ENCODE measurements around the gene HSPA1L. TPM values are rescaled to one million over a fixed set of nuclear protein-coding genes. Genes with fewer than 3 reads are reported as not detected.

Gene HSPA1L
- total and polyA plus RNA-seq, 2 experiments from 2014 or later: 0.44 to 0.83 TPM

- TF ChIP-seq REST (IDR thresholded peaks at IDR 0.05; ENCODE audit: unreplicated experiment): no peak
- TF ChIP-seq POLR2AphosphoS5 (IDR thresholded peaks at IDR 0.05; ENCODE audit: low read depth): no peak
- TF ChIP-seq NANOG (IDR thresholded peaks at IDR 0.05; ENCODE audit: borderline replicate concordance): no peak
Measured at GRCh38 chr6:31831350-31832215, 16.5 kb upstream of the HSPA1L start (continued).

GRCh38 chr6:31830886-31831335 is 15.8 kb upstream of the HSPA1L start:
- no peak for ATAC-seq
- Histone ChIP-seq H2AFZ (no peak overlapping the region), H3K79me2 (replicated peaks; ENCODE audit: insufficient read depth) (peaks cover 36% of the 10 kb centered on the region)
- TF ChIP-seq ETS1 (IDR thresholded peaks at IDR 0.05) (no peak), EZH2 (IDR thresholded peaks at IDR 0.05; ENCODE audit: low read depth, unreplicated experiment) (no peak), POLR2AphosphoS5 (IDR thresholded peaks at IDR 0.05; ENCODE audit: low read depth) (no peak), STAT1 (IDR thresholded peaks at IDR 0.05; ENCODE audit: unreplicated experiment) (no peak), EZH2phosphoT487 (IDR thresholded peaks at IDR 0.05; ENCODE audit: unreplicated experiment) (no peak), CTCF (conservative IDR thresholded peaks at IDR 0.05; ENCODE audit: low read depth in 2 of 2) (no peak), JUNB (IDR thresholded peaks at IDR 0.05; ENCODE audit: unreplicated experiment) (no peak), NANOG (IDR thresholded peaks at IDR 0.05; ENCODE audit: borderline replicate concordance) (no peak), ZNF331 (CRISPR knock-in tag; IDR thresholded peaks at IDR 0.05; ENCODE audit: low read depth) (no peak), REST (IDR thresholded peaks at IDR 0.05; ENCODE audit: unreplicated experiment) (no peak), ZNF114 (CRISPR knock-in tag; IDR thresholded peaks at IDR 0.05) (no peak)

More at GRCh38 chr6:31830886-31831335, 15.8 kb upstream of the HSPA1L start:
- no peak for DNase-seq (ENCODE audit: low spot score)
- Histone ChIP-seq H3K9me2 (ENCODE audit: insufficient read depth) (no peaks in the 10 kb centered on the region), H3K36me3 (ENCODE audit: insufficient read depth) (peaks cover 2% of the 10 kb centered on the region; the same call in 1 of the 2 replicates), H4K20me1 (replicated peaks; ENCODE audit: insufficient read depth) (peaks cover 5% of the 10 kb centered on the region), H3F3A (replicated peaks; ENCODE audit: low read depth) (peaks cover 26% of the 10 kb centered on the region), H3K4me2 (peak overlapping the region; percentile 76), H3K27ac (ENCODE audit: low read depth) (no peak overlapping the region), H3K4me1 (ENCODE audit: insufficient read depth) (peaks cover 14% of the 10 kb centered on the region), H3K27me3 (ENCODE audit: insufficient read depth) (no peaks in the 10 kb centered on the region), H3K4me3 (peak overlapping the region; percentile 59)
- peaks cover 18% of the 10 kb centered on the region for H3K36me3 Mint-ChIP-seq (ENCODE audit: low read depth)
- peak overlapping the region; percentile 87 for H3K4me3 Mint-ChIP-seq
- no peak overlapping the region for H3K27ac Mint-ChIP-seq
- H3K4me1 Mint-ChIP-seq: peaks cover 15% of the 10 kb centered on the region
- peaks cover 22% of the 10 kb centered on the region for H3K27me3 Mint-ChIP-seq (ENCODE audit: insufficient read depth, low read depth, poor library complexity)
- H3K9me3 Mint-ChIP-seq: peaks cover 8% of the 10 kb centered on the region; the same call in 2 of the 3 replicates

Measured in GM23338 (cell line).